ENCODE data around the gene COMMD9.

The COMMD9 gene

GRCh38 chr11:36317992-36318391 lies 28.8 kb upstream of the COMMD9 start:
- TF ChIP-seq CTCF (IDR thresholded peaks at IDR 0.05; ENCODE audit: control insufficient read depth, insufficient read depth, low read depth, low read length, missing control alignments) = no peak
- no peak for DNase-seq (ENCODE audit: low read depth)

GRCh38 chr11:36316049-36316448 lies 26.8 kb upstream of the COMMD9 start:
- no peak for DNase-seq (ENCODE audit: low read depth)
- no peak overlapping the region for H3K4me3 ChIP-seq (ENCODE audit: control insufficient read depth, low read depth, low read length)
- TF ChIP-seq CTCF (IDR thresholded peaks at IDR 0.05; ENCODE audit: control insufficient read depth, insufficient read depth, low read depth, low read length, missing control alignments) = no peak

More at GRCh38 chr11:36317992-36318391, 28.8 kb upstream of the COMMD9 start:
- H3K4me3 ChIP-seq (ENCODE audit: control insufficient read depth, low read depth, low read length) = no peak overlapping the region

GRCh38 chr11:36314434-36314767 lies 25.2 kb upstream of the COMMD9 start:
- no peak overlapping the region for H3K4me3 ChIP-seq (ENCODE audit: control insufficient read depth, low read depth, low read length)
- DNase-seq (ENCODE audit: low read depth) = no peak
- TF ChIP-seq CTCF (IDR thresholded peaks at IDR 0.05; ENCODE audit: control insufficient read depth, insufficient read depth, low read depth, low read length, missing control alignments) = no peak

GRCh38 chr11:36313750-36314433 lies 24.7 kb upstream of the COMMD9 start:
- TF ChIP-seq CTCF (IDR thresholded peaks at IDR 0.05; ENCODE audit: control insufficient read depth, insufficient read depth, low read depth, low read length, missing control alignments) = no peak
- no peak overlapping the region for H3K4me3 ChIP-seq (ENCODE audit: control insufficient read depth, low read depth, low read length)
- no peak for DNase-seq (ENCODE audit: low read depth)

- peak; percentile 71 for DNase-seq (ENCODE audit: low read depth)
- no peak overlapping the region for H3K4me3 ChIP-seq (ENCODE audit: control insufficient read depth, low read depth, low read length)
- TF ChIP-seq CTCF (IDR thresholded peaks at IDR 0.05; ENCODE audit: control insufficient read depth, insufficient read depth, low read depth, low read length, missing control alignments) = no peak
Observed at GRCh38 chr11:36312611-36313472, 23.6 kb upstream of the COMMD9 start.

- no peak overlapping the region for H3K4me3 ChIP-seq (ENCODE audit: control insufficient read depth, low read depth, low read length)
- no peak for DNase-seq (ENCODE audit: low read depth)
- no peak for TF ChIP-seq CTCF (IDR thresholded peaks at IDR 0.05; ENCODE audit: control insufficient read depth, insufficient read depth, low read depth, low read length, missing control alignments)
Observed at GRCh38 chr11:36311926-36312595, 22.8 kb upstream of the COMMD9 start.

All from AG09309 (cell line).